A549 (cell line): ENCODE data around the gene PRR15L. TPM values are rescaled to one million over a fixed set of nuclear protein-coding genes. Genes with fewer than 3 reads are reported as not detected.

Experiments used
- ATAC-seq, 2 experiments: fragments of 200-7000 bp in 1 of 2; fragments of >200 bp in 1 of 2; cut with Nextera tagmentation in 1 of 2; cut with Tn5 transposase in 1 of 2; 3 replicates each; pipeline versions ENCODE4 v1.8.0 to v1.9.1; 2018 to 2020; ENCODE audit warnings: mild to moderate bottlenecking in 1 of 2, moderate library complexity in 1 of 2
- CTCF ChIA-PET: fragments of 300-600 bp; sonication (Branson Sonifier 250); formaldehyde crosslinking; extraction: SDS; loops from one replicate; lab custom pipeline; 2021; ENCODE audit warnings: antibody characterized with exemption, inconsistent platforms; lab: Yijun Ruan, JAX
- POLR2A ChIA-PET: fragments of 350-600 bp; formaldehyde crosslinking; extraction: SDS; loops from one replicate; lab custom pipeline; 2021; ENCODE audit warnings: antibody characterized with exemption, inconsistent platforms; lab: Yijun Ruan, JAX
- DNase-seq, 2 experiments: peaks; one replicate each; pipeline versions ENCODE4 v3.0.0 to v3.0.0-alpha.2; 2011 to 2016; ENCODE audit warnings: low read depth in 1 of 2, low spot score in 1 of 2
- FAIRE-seq: peaks from 2 replicates; lab custom pipeline; 2011; peaks lifted over from hg19 to GRCh38; lab: Jason Lieb, UNC
- H3K27ac ChIP-seq, 2 experiments: fragments of >200 bp; sonication (Bioruptor Twin); formaldehyde crosslinking; 3 replicates each; pipeline ENCODE4 v1.5.1; 2016 to 2017
- H3K4me1 ChIP-seq: fragments of >200 bp; sonication (Bioruptor Twin); formaldehyde crosslinking; 3 replicates; pipeline ENCODE4 v1.6.1; 2016
- H3K4me2 ChIP-seq: fragments of >200 bp; sonication (Bioruptor Twin); formaldehyde crosslinking; 3 replicates; pipeline ENCODE4 v1.6.1; 2016
- H3K4me3 ChIP-seq: fragments of >200 bp; sonication (Bioruptor Twin); formaldehyde crosslinking; 3 replicates; pipeline ENCODE4 v1.5.1; 2016
- H3K9me3 ChIP-seq: fragments of >200 bp; sonication (Bioruptor Twin); formaldehyde crosslinking; 3 replicates; pipeline ENCODE4 v1.6.1; 2016
- CBX2 ChIP-seq: fragments of 200-600 bp; sonication (generic); IDR thresholded peaks from 2 replicates; pipeline ENCODE4 v1.6.1; 2016; ENCODE audit warnings: low read depth, mild to moderate bottlenecking, borderline replicate concordance
- CBX8 ChIP-seq: fragments of 200-600 bp; sonication (generic); IDR thresholded peaks from 2 replicates; pipeline ENCODE4 v1.6.1; 2016
- CHD4 ChIP-seq: fragments of 200-600 bp; sonication (generic); IDR thresholded peaks from 2 replicates; pipeline ENCODE4 v1.6.1; 2016; ENCODE audit warnings: antibody characterized with exemption, mild to moderate bottlenecking, borderline replicate concordance
- HDAC2 ChIP-seq: fragments of 200-600 bp; sonication (generic); IDR thresholded peaks from 2 replicates; pipeline ENCODE4 v1.6.1; 2016
- HES2 ChIP-seq: fragments of >200 bp; sonication (Bioruptor Twin); formaldehyde crosslinking; IDR thresholded peaks from 2 replicates; pipeline ENCODE4 v1.6.1; 2016
- HOXA7 ChIP-seq: fragments of 250-450 bp; sonication (Bioruptor Pico); IDR thresholded peaks from 2 replicates; pipeline ENCODE4 v1.5.0; 2020; ENCODE audit warnings: mild to moderate bottlenecking, moderate library complexity
- JUN ChIP-seq, 2 experiments: fragments of >200 bp; sonication (Bioruptor Twin); formaldehyde crosslinking; IDR thresholded peaks; 2 replicates in 1 of 2; 3 replicates in 1 of 2; pipeline ENCODE4 v1.6.1; 2016 to 2017
- KDM5A ChIP-seq: fragments of 200-600 bp; sonication (generic); IDR thresholded peaks from 2 replicates; pipeline ENCODE4 v1.6.1; 2016; ENCODE audit warnings: antibody characterized with exemption, mild to moderate bottlenecking
- MAX ChIP-seq: IDR thresholded peaks from 2 replicates; pipeline ENCODE4 v1.6.1; 2012
- NFE2L2 ChIP-seq: fragments of 150-350 bp; conservative IDR thresholded peaks from 2 replicates; pipeline ENCODE4 v1.6.1; 2014; ENCODE audit warnings: low read length
- PBX3 ChIP-seq: IDR thresholded peaks from 2 replicates; pipeline ENCODE4 v1.6.1; 2012
- RCOR1 ChIP-seq: fragments of 150-350 bp; IDR thresholded peaks from 2 replicates; pipeline ENCODE4 v1.6.1; 2014; ENCODE audit warnings: antibody characterized with exemption, low read length, low read depth
- RFX5 ChIP-seq: fragments of 450-650 bp; IDR thresholded peaks from 2 replicates; pipeline ENCODE4 v1.7.1; 2014; ENCODE audit warnings: antibody characterized with exemption, mild to moderate bottlenecking, moderate library complexity
- RNF2 ChIP-seq: fragments of 200-600 bp; sonication (generic); IDR thresholded peaks from 2 replicates; pipeline ENCODE4 v1.6.1; 2016; ENCODE audit warnings: low read depth, mild to moderate bottlenecking, antibody characterized with exemption, moderate library complexity, borderline replicate concordance
- SREBF2 ChIP-seq: fragments of 450-650 bp; IDR thresholded peaks from 2 replicates; pipeline ENCODE4 v1.6.1; 2014; ENCODE audit warnings: mild to moderate bottlenecking, moderate library complexity
- USF2 ChIP-seq: fragments of 450-650 bp; IDR thresholded peaks from 2 replicates; pipeline ENCODE4 v1.6.1; 2014; ENCODE audit warnings: antibody characterized with exemption
- ZFP36 ChIP-seq: fragments of 450-650 bp; IDR thresholded peaks from 2 replicates; pipeline ENCODE4 v1.6.1; 2014; ENCODE audit warnings: borderline replicate concordance; ENCODE audit not compliant: partially characterized antibody
- ZSCAN20 ChIP-seq: fragments of 250-450 bp; sonication (Bioruptor Pico); IDR thresholded peaks from 2 replicates; pipeline ENCODE4 v1.8.0; 2022; ENCODE audit warnings: mild to moderate bottlenecking, moderate library complexity
- WGBS: methylation state at CpG from one replicate; pipeline ENCODE4 v1.1.6; 2017; ENCODE audit errors: missing lambda C conversion rate; 5-methylcytosine and 5-hydroxymethylcytosine counted together
- polyA plus RNA-seq, 4 experiments: library from polyadenylated mRNA; depleted of rRNA in 3 of 4; stranded (reverse); fragments of >200 nt; fragmentation: RNase III in 1 of 4; extraction: RNeasy Plus Mini Kit Qiagen cat#74134 plus additional on column Dnase treatment in 1 of 4; gene quantifications; 2 replicates in 3 of 4; 3 replicates in 1 of 4; pipeline ENCODE4 v1.2.3, GENCODE V29; 2011 to 2017

PRR15L gene
- polyA plus RNA-seq, 2 of the 4 experiments (the other 2 are of a cell fraction), result 1.6 to 2.2 TPM

- POLR2A ChIA-PET, result no interaction called here
- 90% methylated on average over 10 of the region's 10 CpGs for WGBS
- H3K27ac ChIP-seq, result peak overlapping the region; percentile 39 to 55; a peak in 5 of 6 replicates
- H3K4me2 ChIP-seq, result no peak overlapping the region
- no peak for ATAC-seq
- TF ChIP-seq RFX5, result no peak
- TF ChIP-seq RCOR1, result no peak
- TF ChIP-seq HES2, result no peak
- no peak for TF ChIP-seq ZSCAN20 (CRISPR knock-in tag)
- TF ChIP-seq HDAC2, result no peak
- TF ChIP-seq SREBF2, result no peak
- TF ChIP-seq NFE2L2, result no peak
- no peak for TF ChIP-seq ZFP36
- no peak for TF ChIP-seq CBX8
- no peak for TF ChIP-seq HOXA7 (CRISPR knock-in tag)
- TF ChIP-seq CHD4, result no peak
- TF ChIP-seq MAX, result no peak
- TF ChIP-seq JUN (IDR thresholded peaks at IDR 0.05), result no peak
- TF ChIP-seq, all 56 proteins: peak for 0
- no peak for DNase-seq
- no peak for FAIRE-seq
- Histone ChIP-seq H3K4me3 (no peak overlapping the region), H3K9me3 (no peaks in the 10 kb centered on the region), H3K4me1 (peaks cover 60% of the 10 kb centered on the region)
- CTCF ChIA-PET, result interaction anchor here (0.6 to 24.7 kb wide), 14 partner anchors 14 to 123 kb away, joined by 3 to 1426 read pairs (median 5); partner anchors contain the start of genes CDK5RAP3, COPZ2, PNPO and PRR15L
These were observed 11.9 kb downstream of the PRR15L start for GRCh38 chr17:47945529-47946508.

- Histone ChIP-seq H3K9me3 (no peaks in the 10 kb centered on the region), H3K4me3 (no peak overlapping the region), H3K4me1 (peaks cover 59% of the 10 kb centered on the region), H3K4me2 (no peak overlapping the region), H3K27ac (no peak overlapping the region)
- DNase-seq (no peak), ATAC-seq (no peak)
- POLR2A ChIA-PET, result no interaction called here
- TF ChIP-seq PBX3 (no peak), KDM5A (no peak), CBX2 (no peak), USF2 (no peak), ZFP36 (no peak)
- TF ChIP-seq, all 56 proteins: peak for 0
- CTCF ChIA-PET, result interaction anchor here (1.5 to 24.7 kb wide), 8 partner anchors 14 to 108 kb away, joined by 3 to 1426 read pairs (median 66); partner anchors contain the start of genes CDK5RAP3, PNPO, PRR15L and SCRN2
- no peak for FAIRE-seq
- 96% methylated on average over 8 of the region's 8 CpGs for WGBS
These were observed 12.6 kb downstream of the PRR15L start for GRCh38 chr17:47945080-47945479.

- no peak for DNase-seq
- ChIA-PET CTCF (interaction anchor here (0.6 to 24.7 kb wide), 8 partner anchors 11 to 147 kb away, joined by 3 to 1426 read pairs (median 66); partner anchors contain the start of genes CDK5RAP3, PNPO, PRR15L and SCRN2), POLR2A (interaction anchor here (1.2 kb wide), 1 partner anchor 46 kb away, joined by 3 read pairs; no protein-coding TSS in a partner anchor)
- Histone ChIP-seq H3K4me1 (peaks cover 33% of the 10 kb centered on the region), H3K4me3 (peak overlapping the region; percentile 71), H3K4me2 (peak overlapping the region; percentile 89), H3K9me3 (no peaks in the 10 kb centered on the region), H3K27ac (peak overlapping the region; percentile 87 to 93)
- WGBS, result 77% methylated on average over 6 of the region's 6 CpGs
- no peak for ATAC-seq
- TF ChIP-seq JUN (IDR thresholded peaks at IDR 0.05), result 0 out of 5 replicates have a peak, but pooled peaks of 1 of the 2 experiments have one; percentile 2
- no peak for TF ChIP-seq RNF2
- FAIRE-seq, result no peak
These were observed 15.1 kb downstream of the PRR15L start for GRCh38 chr17:47942568-47942967.
